H7 (cell line): ENCODE results near the gene NENF. TPM values are rescaled to one million over a fixed set of nuclear protein-coding genes. Genes with fewer than 3 reads are reported as not detected.
A peak's percentile ranks its signal among the peaks of the same experiment; 100 is the strongest.

Source experiments
- DNase-seq: peaks from one replicate; pipeline ENCODE4 v3.0.0; 2012
- H3K27me3 ChIP-seq: 2 replicates; pipeline ENCODE4 v1.6.0; 2011; ENCODE audit warnings: mild to moderate bottlenecking, low read length; ENCODE audit not compliant: control insufficient read depth, insufficient read depth
- H3K36me3 ChIP-seq: replicated peaks from 2 replicates; pipeline ENCODE4 v1.5.1; 2011; ENCODE audit warnings: low read length; ENCODE audit not compliant: control insufficient read depth, insufficient read depth
- H3K4me3 ChIP-seq: 2 replicates; pipeline ENCODE4 v1.5.1; 2011; ENCODE audit warnings: low read depth, mild to moderate bottlenecking, control low read depth, low read length, moderate library complexity; ENCODE audit not compliant: insufficient read depth
- total RNA-seq: library from RNA; depleted of rRNA; stranded (reverse); fragments of >200 nt; shearing (Covaris generic); gene quantifications from 2 replicates; pipeline ENCODE4 v1.2.3, GENCODE V29; 2014

NENF gene
- total RNA-seq, 1 experiment from 2014 or later, result 39.8 TPM

- Histone ChIP-seq H3K4me3 (no peak overlapping the region), H3K27me3 (no peaks in the 10 kb centered on the region), H3K36me3 (no peaks in the 10 kb centered on the region)
- no peak for DNase-seq
Measured at GRCh38 chr1:212442408-212442807, 9.7 kb downstream of the NENF start.

- Histone ChIP-seq H3K27me3 (no peaks in the 10 kb centered on the region), H3K36me3 (no peaks in the 10 kb centered on the region), H3K4me3 (no peak overlapping the region)
- no peak for DNase-seq
Measured at GRCh38 chr1:212446333-212446732, 13.6 kb downstream of the NENF start.

- no peaks in the 10 kb centered on the region for H3K27me3 ChIP-seq
- DNase-seq, result peak; percentile 13
- H3K4me3 ChIP-seq, result no peak overlapping the region
- H3K36me3 ChIP-seq, result no peaks in the 10 kb centered on the region
Measured at GRCh38 chr1:212447478-212447877, 14.8 kb downstream of the NENF start.

GRCh38 chr1:212450331-212450881 lies 17.7 kb downstream of the NENF start:
- no peak overlapping the region for H3K4me3 ChIP-seq
- no peaks in the 10 kb centered on the region for H3K36me3 ChIP-seq
- no peak for DNase-seq
- H3K27me3 ChIP-seq, result no peaks in the 10 kb centered on the region

- Histone ChIP-seq H3K27me3 (no peaks in the 10 kb centered on the region), H3K36me3 (no peaks in the 10 kb centered on the region), H3K4me3 (no peak overlapping the region)
- DNase-seq, result no peak
Measured at GRCh38 chr1:212451416-212452322, 18.9 kb downstream of the NENF start.

- Histone ChIP-seq H3K36me3 (no peaks in the 10 kb centered on the region), H3K4me3 (no peak overlapping the region), H3K27me3 (no peaks in the 10 kb centered on the region)
- DNase-seq, result no peak
Measured at GRCh38 chr1:212452323-212453155, 19.8 kb downstream of the NENF start.

GRCh38 chr1:212453156-212453857 lies 20.6 kb downstream of the NENF start:
- DNase-seq, result no peak
- Histone ChIP-seq H3K27me3 (no peaks in the 10 kb centered on the region), H3K4me3 (no peak overlapping the region), H3K36me3 (no peaks in the 10 kb centered on the region)

- Histone ChIP-seq H3K36me3 (no peaks in the 10 kb centered on the region), H3K4me3 (no peak overlapping the region), H3K27me3 (0 out of 2 replicates have a peak, but pooled peaks cover 2% of the 10 kb centered on the region)
- no peak for DNase-seq
Measured at GRCh38 chr1:212454741-212455140, 22.0 kb downstream of the NENF start.

- no peak for DNase-seq
- Histone ChIP-seq H3K36me3 (no peaks in the 10 kb centered on the region), H3K27me3 (0 out of 2 replicates have a peak, but pooled peaks cover 2% of the 10 kb centered on the region), H3K4me3 (no peak overlapping the region)
Measured at GRCh38 chr1:212455401-212455800, 22.7 kb downstream of the NENF start.

GRCh38 chr1:212455803-212456528 lies 23.2 kb downstream of the NENF start:
- Histone ChIP-seq H3K36me3 (no peaks in the 10 kb centered on the region), H3K4me3 (no peak overlapping the region), H3K27me3 (0 out of 2 replicates have a peak, but pooled peaks cover 2% of the 10 kb centered on the region)
- peak; percentile 89 for DNase-seq

GRCh38 chr1:212457740-212458338 lies 25.1 kb downstream of the NENF start:
- DNase-seq, result peak; percentile 84
- Histone ChIP-seq H3K4me3 (no peak overlapping the region), H3K27me3 (0 out of 2 replicates have a peak, but pooled peaks cover 2% of the 10 kb centered on the region), H3K36me3 (no peaks in the 10 kb centered on the region)

GRCh38 chr1:212458817-212459216 lies 26.1 kb downstream of the NENF start:
- peak; percentile 59 for DNase-seq
- H3K27me3 ChIP-seq, result 0 out of 2 replicates have a peak, but pooled peaks cover 2% of the 10 kb centered on the region
- H3K36me3 ChIP-seq, result no peaks in the 10 kb centered on the region
- no peak overlapping the region for H3K4me3 ChIP-seq

- no peak for DNase-seq
- Histone ChIP-seq H3K36me3 (no peaks in the 10 kb centered on the region), H3K4me3 (no peak overlapping the region), H3K27me3 (0 out of 2 replicates have a peak, but pooled peaks cover 2% of the 10 kb centered on the region)
Measured at GRCh38 chr1:212459656-212460055, 26.9 kb downstream of the NENF start.
